ENCODE data around the gene DENND1A. TPM values are rescaled to one million over a fixed set of nuclear protein-coding genes. Genes with fewer than 3 reads are reported as not detected.

DENND1A gene
- polyA plus RNA-seq, 2 donors = 4.6 to 4.8 TPM

GRCh38 chr9:123834218-123834888 is 95.6 kb downstream of the DENND1A start:
- Histone ChIP-seq H3K27ac (ENCODE audit: low read depth in 2 of 2, low read length in 1 of 2) (no peak overlapping the region), H3K9me3 (ENCODE audit: control insufficient read depth in 2 of 2, insufficient read depth in 1 of 2, low read depth in 1 of 2, low read length in 1 of 2) (no peaks in the 10 kb centered on the region), H3K36me3 (ENCODE audit: control insufficient read depth in 2 of 2, insufficient read depth in 2 of 2, low read length in 1 of 2) (no peaks in the 10 kb centered on the region), H3K27me3 (ENCODE audit: control insufficient read depth in 1 of 2, insufficient read depth in 2 of 2, low read length in 2 of 2) (no peaks in the 10 kb centered on the region), H3K4me1 (ENCODE audit: control insufficient read depth in 2 of 2, insufficient read depth in 2 of 2, low read length in 1 of 2) (no peaks in the 10 kb centered on the region), H3K4me3 (ENCODE audit: low read depth in 1 of 2, low read length in 2 of 2) (no peak overlapping the region)
- WGBS, 2 donors = 45 to 49% methylated on average over 7 of the region's 7 CpGs

DNA sequence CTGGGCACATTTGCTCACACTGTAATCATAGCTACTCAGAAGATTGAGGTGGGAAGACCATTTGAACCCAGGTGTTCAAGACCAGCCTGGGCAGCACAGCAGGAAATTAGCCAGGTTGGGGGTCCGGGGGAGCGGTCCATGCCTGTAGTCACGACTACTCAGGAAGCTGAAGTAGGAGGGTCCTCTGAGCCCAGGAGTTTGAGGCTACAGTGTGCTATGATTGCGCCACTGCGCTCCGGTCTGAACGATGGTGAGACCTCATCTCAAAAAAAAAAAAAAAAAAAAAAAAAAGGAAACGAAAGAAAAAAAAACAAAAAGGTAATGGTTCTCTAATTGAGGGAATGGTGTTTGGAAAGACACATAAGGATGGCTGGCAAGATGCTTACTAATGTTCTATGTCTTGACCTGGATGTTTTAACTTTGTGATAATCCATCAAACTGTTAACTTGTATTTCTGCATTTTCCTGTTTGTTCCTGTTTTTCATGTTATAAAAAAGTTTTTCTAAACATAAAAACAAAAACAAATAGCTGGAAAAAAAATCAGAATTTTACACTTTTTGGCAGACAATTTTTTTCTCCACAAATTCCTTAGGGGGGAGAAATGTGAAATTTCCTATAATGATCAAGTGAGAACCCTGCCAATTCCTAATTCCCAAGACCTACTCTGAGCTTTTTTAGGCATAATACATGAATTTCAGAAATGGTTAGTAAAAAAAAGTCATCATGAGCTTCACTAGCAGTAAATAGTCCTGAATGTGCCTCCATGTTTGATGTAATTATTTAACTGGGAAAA is 96.9 kb downstream of the DENND1A start:
- no peak overlapping the region for H3K27ac ChIP-seq (ENCODE audit: low read depth in 2 of 2, low read length in 1 of 2)
- H3K36me3 ChIP-seq (ENCODE audit: control insufficient read depth in 2 of 2, insufficient read depth in 2 of 2, low read length in 1 of 2) = no peaks in the 10 kb centered on the region
- H3K4me1 ChIP-seq (ENCODE audit: control insufficient read depth in 2 of 2, insufficient read depth in 2 of 2, low read length in 1 of 2) = no peaks in the 10 kb centered on the region
- WGBS, 2 donors = 92 to 94% methylated on average over 8 of the region's 8 CpGs
- H3K4me3 ChIP-seq (ENCODE audit: low read depth in 1 of 2, low read length in 2 of 2) = no peak overlapping the region
- no peaks in the 10 kb centered on the region for H3K9me3 ChIP-seq (ENCODE audit: control insufficient read depth in 2 of 2, insufficient read depth in 1 of 2, low read depth in 1 of 2, low read length in 1 of 2)
- no peaks in the 10 kb centered on the region for H3K27me3 ChIP-seq (ENCODE audit: control insufficient read depth in 1 of 2, insufficient read depth in 2 of 2, low read length in 2 of 2)

GRCh38 chr9:123832176-123832575 is 97.8 kb downstream of the DENND1A start:
- no peaks in the 10 kb centered on the region for H3K36me3 ChIP-seq (ENCODE audit: control insufficient read depth in 2 of 2, insufficient read depth in 2 of 2, low read length in 1 of 2)
- no peak overlapping the region for H3K4me3 ChIP-seq (ENCODE audit: low read depth in 1 of 2, low read length in 2 of 2)
- no peaks in the 10 kb centered on the region for H3K27me3 ChIP-seq (ENCODE audit: control insufficient read depth in 1 of 2, insufficient read depth in 2 of 2, low read length in 2 of 2)
- no peak overlapping the region for H3K27ac ChIP-seq (ENCODE audit: low read depth in 2 of 2, low read length in 1 of 2)
- no peaks in the 10 kb centered on the region for H3K4me1 ChIP-seq (ENCODE audit: control insufficient read depth in 2 of 2, insufficient read depth in 2 of 2, low read length in 1 of 2)
- H3K9me3 ChIP-seq (ENCODE audit: control insufficient read depth in 2 of 2, insufficient read depth in 1 of 2, low read depth in 1 of 2, low read length in 1 of 2) = no peaks in the 10 kb centered on the region

DNA sequence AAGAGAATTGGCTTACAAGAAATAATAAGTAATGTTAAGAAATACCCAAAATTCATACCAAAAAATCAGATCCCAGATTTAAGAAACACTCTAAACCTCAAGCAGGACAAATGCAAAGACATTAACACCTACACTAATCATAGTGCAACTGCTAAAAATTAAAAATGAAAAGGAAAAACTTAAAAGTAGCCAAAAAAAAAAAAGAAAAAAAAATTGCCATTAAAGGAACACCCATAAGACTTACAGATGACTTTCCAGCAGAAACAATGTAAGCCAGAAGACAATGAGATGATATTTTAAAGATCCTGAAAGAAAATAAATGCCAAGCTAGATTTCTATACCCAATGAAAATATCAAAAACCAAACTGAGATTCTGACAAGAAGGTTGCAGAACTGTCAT is 101.5 kb downstream of the DENND1A start:
- Histone ChIP-seq H3K27me3 (ENCODE audit: control insufficient read depth in 1 of 2, insufficient read depth in 2 of 2, low read length in 2 of 2) (no peaks in the 10 kb centered on the region), H3K4me3 (ENCODE audit: low read depth in 1 of 2, low read length in 2 of 2) (no peak overlapping the region), H3K9me3 (ENCODE audit: control insufficient read depth in 2 of 2, insufficient read depth in 1 of 2, low read depth in 1 of 2, low read length in 1 of 2) (no peaks in the 10 kb centered on the region), H3K4me1 (ENCODE audit: control insufficient read depth in 2 of 2, insufficient read depth in 2 of 2, low read length in 1 of 2) (no peaks in the 10 kb centered on the region), H3K27ac (ENCODE audit: low read depth in 2 of 2, low read length in 1 of 2) (no peak overlapping the region), H3K36me3 (ENCODE audit: control insufficient read depth in 2 of 2, insufficient read depth in 2 of 2, low read length in 1 of 2) (no peaks in the 10 kb centered on the region)

- H3K4me3 ChIP-seq (ENCODE audit: low read depth in 1 of 2, low read length in 2 of 2) = no peak overlapping the region
- H3K36me3 ChIP-seq (ENCODE audit: control insufficient read depth in 2 of 2, insufficient read depth in 2 of 2, low read length in 1 of 2) = no peaks in the 10 kb centered on the region
- 92 to 93% methylated on average over 5 of the region's 5 CpGs for WGBS, 2 donors
- no peaks in the 10 kb centered on the region for H3K4me1 ChIP-seq (ENCODE audit: control insufficient read depth in 2 of 2, insufficient read depth in 2 of 2, low read length in 1 of 2)
- H3K9me3 ChIP-seq (ENCODE audit: control insufficient read depth in 2 of 2, insufficient read depth in 1 of 2, low read depth in 1 of 2, low read length in 1 of 2) = no peaks in the 10 kb centered on the region
- no peaks in the 10 kb centered on the region for H3K27me3 ChIP-seq (ENCODE audit: control insufficient read depth in 1 of 2, insufficient read depth in 2 of 2, low read length in 2 of 2)
- no peak overlapping the region for H3K27ac ChIP-seq (ENCODE audit: low read depth in 2 of 2, low read length in 1 of 2)
These were observed 104.4 kb downstream of the DENND1A start for GRCh38 chr9:123825342-123826060.

DNA sequence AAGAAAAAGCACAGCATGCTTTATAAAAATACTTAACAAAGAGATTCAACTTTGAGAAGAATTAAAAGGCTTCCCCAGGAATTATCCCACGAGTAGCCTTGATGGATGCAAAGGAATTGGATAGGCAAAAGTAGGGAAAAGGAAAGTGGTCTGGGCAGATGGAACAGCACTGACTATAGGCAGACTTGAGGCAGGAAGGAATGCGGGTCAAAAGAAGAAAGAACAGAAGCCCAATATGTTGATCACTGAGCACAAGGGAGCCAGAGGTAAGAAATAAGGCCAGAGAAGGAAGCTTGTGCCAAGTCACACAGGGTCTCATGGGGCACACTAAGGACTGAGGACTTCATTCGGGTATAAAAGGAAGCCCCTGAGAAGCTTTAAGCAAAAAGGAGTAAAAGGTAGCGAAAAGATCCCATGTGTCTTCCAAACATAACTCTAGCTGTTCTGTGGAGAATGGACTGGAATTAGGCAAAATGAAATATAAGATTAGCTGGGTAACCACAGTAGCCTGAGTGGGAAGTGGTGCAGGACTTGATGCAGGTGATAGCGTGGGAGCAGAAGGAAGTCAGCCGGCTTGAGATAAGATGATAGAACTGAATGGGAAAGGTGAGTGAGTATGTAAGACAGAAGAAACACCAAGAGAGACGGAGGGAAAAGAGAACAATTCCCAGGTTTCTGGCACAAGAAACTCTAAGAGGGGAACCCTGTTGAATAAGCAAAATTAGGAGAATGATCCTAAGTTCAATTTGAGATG is 106.6 kb downstream of the DENND1A start:
- WGBS, 2 donors = 85 to 90% methylated on average over 7 of the region's 7 CpGs
- H3K36me3 ChIP-seq (ENCODE audit: control insufficient read depth in 2 of 2, insufficient read depth in 2 of 2, low read length in 1 of 2) = no peaks in the 10 kb centered on the region
- H3K4me3 ChIP-seq (ENCODE audit: low read depth in 1 of 2, low read length in 2 of 2) = no peak overlapping the region
- no peak overlapping the region for H3K27ac ChIP-seq (ENCODE audit: low read depth in 2 of 2, low read length in 1 of 2)
- no peaks in the 10 kb centered on the region for H3K27me3 ChIP-seq (ENCODE audit: control insufficient read depth in 1 of 2, insufficient read depth in 2 of 2, low read length in 2 of 2)
- H3K9me3 ChIP-seq (ENCODE audit: control insufficient read depth in 2 of 2, insufficient read depth in 1 of 2, low read depth in 1 of 2, low read length in 1 of 2) = no peaks in the 10 kb centered on the region
- no peaks in the 10 kb centered on the region for H3K4me1 ChIP-seq (ENCODE audit: control insufficient read depth in 2 of 2, insufficient read depth in 2 of 2, low read length in 1 of 2)

- H3K9me3 ChIP-seq (ENCODE audit: control insufficient read depth in 2 of 2, insufficient read depth in 1 of 2, low read depth in 1 of 2, low read length in 1 of 2) = no peaks in the 10 kb centered on the region
- H3K27me3 ChIP-seq (ENCODE audit: control insufficient read depth in 1 of 2, insufficient read depth in 2 of 2, low read length in 2 of 2) = no peaks in the 10 kb centered on the region
- H3K4me3 ChIP-seq (ENCODE audit: low read depth in 1 of 2, low read length in 2 of 2) = no peak overlapping the region
- no peak overlapping the region for H3K27ac ChIP-seq (ENCODE audit: low read depth in 2 of 2, low read length in 1 of 2)
- no peaks in the 10 kb centered on the region for H3K36me3 ChIP-seq (ENCODE audit: control insufficient read depth in 2 of 2, insufficient read depth in 2 of 2, low read length in 1 of 2)
- no peaks in the 10 kb centered on the region for H3K4me1 ChIP-seq (ENCODE audit: control insufficient read depth in 2 of 2, insufficient read depth in 2 of 2, low read length in 1 of 2)
- 76 to 77% methylated on average over 2 of the region's 2 CpGs for WGBS, 2 donors
These were observed 108.3 kb downstream of the DENND1A start for GRCh38 chr9:123821619-123822018.

DNA sequence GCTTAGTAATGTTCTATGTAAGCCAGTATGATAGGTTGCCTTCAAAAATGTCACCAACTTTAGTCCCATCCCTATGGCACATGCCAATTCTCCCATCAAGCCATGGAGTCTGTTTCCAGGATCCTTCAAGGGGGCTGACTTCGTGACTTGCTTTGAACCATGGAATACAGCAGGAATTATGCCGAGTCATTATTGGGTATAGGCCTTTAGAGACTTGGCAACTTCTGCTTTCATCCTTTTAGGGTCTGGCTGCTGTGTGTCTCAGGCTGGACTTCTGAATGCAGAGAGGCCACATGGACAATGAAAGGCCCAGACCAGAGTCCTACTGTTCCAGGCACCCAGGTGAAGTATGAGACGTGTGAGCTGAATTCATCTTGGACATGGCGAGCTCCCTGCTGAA is 109.8 kb downstream of the DENND1A start:
- WGBS, 2 donors = 97% methylated on average over 4 of the region's 4 CpGs
- Histone ChIP-seq H3K4me3 (ENCODE audit: low read depth in 1 of 2, low read length in 2 of 2) (no peak overlapping the region), H3K36me3 (ENCODE audit: control insufficient read depth in 2 of 2, insufficient read depth in 2 of 2, low read length in 1 of 2) (no peaks in the 10 kb centered on the region), H3K27me3 (ENCODE audit: control insufficient read depth in 1 of 2, insufficient read depth in 2 of 2, low read length in 2 of 2) (no peaks in the 10 kb centered on the region), H3K27ac (ENCODE audit: low read depth in 2 of 2, low read length in 1 of 2) (no peak overlapping the region), H3K4me1 (ENCODE audit: control insufficient read depth in 2 of 2, insufficient read depth in 2 of 2, low read length in 1 of 2) (no peaks in the 10 kb centered on the region), H3K9me3 (ENCODE audit: control insufficient read depth in 2 of 2, insufficient read depth in 1 of 2, low read depth in 1 of 2, low read length in 1 of 2) (no peaks in the 10 kb centered on the region)

DNA sequence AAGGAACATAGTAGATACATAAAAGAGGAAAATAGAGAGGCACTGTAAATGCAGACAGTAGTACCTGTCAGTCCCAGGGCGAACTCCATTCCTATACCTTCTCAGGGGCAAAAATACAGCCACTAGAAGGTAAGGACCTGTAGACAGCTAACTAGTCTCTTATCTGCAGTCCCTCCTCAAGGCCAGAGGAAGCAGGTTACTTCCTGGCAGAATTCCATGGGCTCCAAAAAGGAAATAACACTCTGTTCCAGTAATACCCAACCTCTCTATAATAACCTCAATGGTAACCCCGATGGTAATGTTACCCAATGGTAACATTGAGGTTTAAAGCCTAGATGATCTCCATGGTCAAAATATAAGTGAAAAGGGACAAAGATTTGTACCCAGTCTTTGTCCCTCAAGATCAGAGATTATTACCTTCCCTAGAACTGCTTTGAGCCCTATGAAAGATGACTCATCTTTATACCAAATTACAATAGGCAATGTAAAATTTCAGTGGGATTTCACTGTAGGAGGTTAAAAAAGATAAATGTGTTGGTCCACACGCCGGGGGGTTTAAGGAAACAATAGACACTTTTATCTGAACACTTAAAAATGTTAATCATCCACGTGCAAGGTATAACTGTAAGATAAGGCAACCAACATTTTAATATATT is 113.0 kb downstream of the DENND1A start:
- 80 to 82% methylated on average over 5 of the region's 5 CpGs for WGBS, 2 donors
- H3K9me3 ChIP-seq (ENCODE audit: control insufficient read depth in 2 of 2, insufficient read depth in 1 of 2, low read depth in 1 of 2, low read length in 1 of 2) = no peaks in the 10 kb centered on the region

More for the DNA sequence above, 113.0 kb downstream of the DENND1A start:
- H3K4me1 ChIP-seq (ENCODE audit: control insufficient read depth in 2 of 2, insufficient read depth in 2 of 2, low read length in 1 of 2) = no peaks in the 10 kb centered on the region
- H3K27me3 ChIP-seq (ENCODE audit: control insufficient read depth in 1 of 2, insufficient read depth in 2 of 2, low read length in 2 of 2) = no peaks in the 10 kb centered on the region
- no peak overlapping the region for H3K27ac ChIP-seq (ENCODE audit: low read depth in 2 of 2, low read length in 1 of 2)
- no peak overlapping the region for H3K4me3 ChIP-seq (ENCODE audit: low read depth in 1 of 2, low read length in 2 of 2)
- no peaks in the 10 kb centered on the region for H3K36me3 ChIP-seq (ENCODE audit: control insufficient read depth in 2 of 2, insufficient read depth in 2 of 2, low read length in 1 of 2)

Data from esophagus (tissue), 2 donors.